Measurements from ENCODE around the gene TECR. TPM values are rescaled to one million over a fixed set of nuclear protein-coding genes. Genes with fewer than 3 reads are reported as not detected.

Gene TECR
- total and polyA plus RNA-seq, 9 of the 15 experiments (the other 6 are each of a cell fraction or from before 2014, with no cell fraction given): 29.3 to 211 (median 81.4) TPM

DNA sequence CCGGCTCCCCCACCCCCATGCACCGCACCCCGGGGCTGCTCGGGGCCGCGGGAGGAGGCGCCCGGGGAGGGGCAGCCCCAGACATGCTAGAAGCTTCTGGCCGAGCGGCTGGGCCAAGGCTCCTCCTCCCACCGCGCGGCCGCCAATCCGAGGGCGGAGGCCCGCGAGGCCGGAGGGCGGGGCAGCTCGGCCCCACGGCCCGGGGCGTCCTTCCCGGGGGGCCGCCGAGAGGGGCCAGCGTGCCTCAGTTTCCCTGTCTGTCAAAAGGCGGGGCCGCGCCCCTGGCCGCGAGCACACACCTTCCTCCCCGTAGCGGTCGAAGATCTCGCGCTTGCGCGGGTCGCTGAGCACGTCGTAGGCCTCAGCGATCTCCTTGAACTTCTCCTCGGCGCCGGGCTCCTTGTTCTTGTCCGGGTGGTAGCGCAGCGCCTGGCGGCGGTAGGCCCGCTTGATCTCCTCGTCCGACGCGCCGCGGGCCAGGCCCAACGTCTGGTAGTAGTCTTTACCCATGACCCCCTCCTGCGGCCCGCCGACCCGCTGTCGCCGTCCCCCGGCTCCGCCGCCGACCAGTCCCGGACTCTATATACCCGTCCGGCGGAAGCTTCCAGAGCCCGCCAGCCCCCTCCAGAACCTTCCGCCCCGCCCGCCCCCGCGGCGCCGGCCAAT is 11.4 kb upstream of the TECR start, which contains the start of gene DNAJB1 (continued):
- TF ChIP-seq RERE (CRISPR knock-in tag; IDR thresholded peaks at IDR 0.05; ENCODE audit: borderline replicate concordance) (0 out of 2 replicates have a peak, but pooled peaks have one; percentile 27), L3MBTL2 (IDR thresholded peaks at IDR 0.05) (peak; percentile 46), KDM5B (IDR thresholded peaks at IDR 0.05; ENCODE audit: insufficient replicate concordance, low read depth, low read length) (peak; percentile 94), FOXA3 (CRISPR knock-in tag; conservative IDR thresholded peaks at IDR 0.05 in 1 of 2, IDR thresholded peaks at IDR 0.05 in 1 of 2) (no peak), PRPF4 (IDR thresholded peaks at IDR 0.05; ENCODE audit: insufficient read depth, low read depth, low read length, poor library complexity, severe bottlenecking) (peak; percentile 82), ATF6 (CRISPR knock-in tag; IDR thresholded peaks at IDR 0.05) (peak; percentile 60), ZSCAN32 (CRISPR knock-in tag; IDR thresholded peaks at IDR 0.05) (no peak), SMAD1 (IDR thresholded peaks at IDR 0.05; ENCODE audit: low read depth, low read length, partially characterized antibody) (peak; percentile 86), DPF2 (IDR thresholded peaks at IDR 0.05) (peak; percentile 8; the same call in 1 of the 2 replicates), ETV1 (tag; conservative IDR thresholded peaks at IDR 0.05; ENCODE audit: low read depth) (0 out of 2 replicates have a peak, but pooled peaks have one; percentile 37), TAF7 (tag; IDR thresholded peaks at IDR 0.05) (peak; percentile 65), PCBP1 (IDR thresholded peaks at IDR 0.05; ENCODE audit: low read depth, low read length, poor library complexity, severe bottlenecking) (peak; percentile 69), MNT (conservative IDR thresholded peaks at IDR 0.05) (peak; percentile 15 to 79; a peak in 2 of 4 replicates), ETV5 (CRISPR knock-in tag; IDR thresholded peaks at IDR 0.05; ENCODE audit: low read depth) (peak; percentile 45), U2AF1 (optimal IDR thresholded peaks at IDR 0.05; ENCODE audit: low read depth, low read length) (peak; percentile 95)
- TF ChIP-seq, protein P1, sequence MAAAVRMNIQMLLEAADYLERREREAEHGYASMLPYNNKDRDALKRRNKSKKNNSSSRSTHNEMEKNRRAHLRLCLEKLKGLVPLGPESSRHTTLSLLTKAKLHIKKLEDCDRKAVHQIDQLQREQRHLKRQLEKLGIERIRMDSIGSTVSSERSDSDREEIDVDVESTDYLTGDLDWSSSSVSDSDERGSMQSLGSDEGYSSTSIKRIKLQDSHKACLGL (CRISPR knock-in tag; IDR thresholded peaks at IDR 0.05; ENCODE audit: borderline replicate concordance, poor library complexity, severe bottlenecking): peak; percentile 16
